Motor neuron (in vitro differentiated cells): Measurements from ENCODE around the gene ACOT2. TPM values are rescaled to one million over a fixed set of nuclear protein-coding genes. Genes with fewer than 3 reads are reported as not detected.
"Not testable (repeated sequence)": the region's sequence is repeated elsewhere in the genome, so short reads cannot be mapped to it uniquely, and the experiment has no call there.

Source experiments
- ATAC-seq, 8 experiments: fragments of 200-7000 bp; cut with Tn5 transposase; replicated peaks in 6 of 8; 2 replicates each; pipeline ENCODE4 v1.8.0; 2021; ENCODE audit warnings: mild to moderate bottlenecking in 8 of 8, moderate library complexity in 8 of 8
- H3K27ac ChIP-seq, 2 donors: fragments of 250-450 bp; sonication (Bioruptor Pico); 2 replicates each; pipeline ENCODE4 v1.9.0; 2021; ENCODE audit warnings: antibody characterized with exemption in 2 of 2, mild to moderate bottlenecking in 2 of 2, moderate library complexity in 1 of 2
- H3K4me1 ChIP-seq, 2 donors: fragments of 250-450 bp; sonication (Bioruptor Pico); replicated peaks in 1 of 2; 2 replicates each; pipeline ENCODE4 v1.6.1; 2021; ENCODE audit warnings: antibody characterized with exemption in 2 of 2, mild to moderate bottlenecking in 2 of 2, moderate library complexity in 1 of 2
- H3K4me3 ChIP-seq, 5 donors: fragments of 250-450 bp; sonication (Bioruptor Pico); 2 replicates each; pipeline ENCODE4 v1.9.0; 2021; ENCODE audit warnings: antibody characterized with exemption in 5 of 5, mild to moderate bottlenecking in 5 of 5, moderate library complexity in 4 of 5
- WGBS, 10 experiments: fragments of 450-650 bp; shearing (Covaris generic); methylation state at CpG; one replicate each; pipeline ENCODE4 v1.0.0; 2022; 5-methylcytosine and 5-hydroxymethylcytosine counted together
- in situ Hi-C, 9 experiments: fragments of 400-800 bp; cut with MboI; loops; one replicate each; pipeline ENCODE4 v1.15.0; 2021; ENCODE audit warnings: low sequenced_read_pairs in 9 of 9, low pct_unique_long_range_greater_than_20kb in 2 of 9; ENCODE audit not compliant: unreplicated experiment in 9 of 9
- total RNA-seq, 8 experiments: library from RNA; unstranded; fragments of 300-600 nt; gene quantifications; 2 replicates each; pipeline versions ENCODE4 v1.2.3 to v1.2.4, GENCODE V29; 2022

The ACOT2 gene
- total RNA-seq, 8 experiments from 2014 or later = 2.5 to 29.6 (median 5.3) TPM

- 60 to 100% (median 96%) methylated on average over 1 to 4 of the region's 4 CpGs; no CpG with 5 or more reads in 3 of the 10 experiments for WGBS, 10 experiments
- ATAC-seq = no peak
Observed at GRCh38 chr14:73553845-73554244, 15.2 kb upstream of the ACOT2 start.

GRCh38 chr14:73557201-73557600 is 11.8 kb upstream of the ACOT2 start:
- H3K4me3 ChIP-seq, in situ Hi-C loops, ATAC-seq, H3K4me1 ChIP-seq, H3K27ac ChIP-seq: not testable (repeated sequence)
- WGBS, 10 experiments = no CpG with 5 or more reads among the region's 2 CpGs

More at GRCh38 chr14:73553845-73554244, 15.2 kb upstream of the ACOT2 start:
- Histone ChIP-seq H3K27ac (no peak overlapping the region), H3K4me3 (no peak overlapping the region), H3K4me1 (no peaks in the 10 kb centered on the region)
- in situ Hi-C loops = no loop called here

GRCh38 chr14:73558238-73558637 is 10.8 kb upstream of the ACOT2 start:
- H3K4me3 ChIP-seq, H3K4me1 ChIP-seq, in situ Hi-C loops, H3K27ac ChIP-seq: not testable (repeated sequence)
- peak in 3 of 8 experiments; percentile 29 to 57 (median 56) for ATAC-seq
- no CpG with 5 or more reads among the region's 2 CpGs for WGBS, 10 experiments

- ATAC-seq, H3K27ac ChIP-seq, H3K4me3 ChIP-seq, H3K4me1 ChIP-seq, in situ Hi-C loops: not testable (repeated sequence)
- WGBS, 10 experiments = 80 to 95% (median 89%) methylated on average over 1 to 7 of the region's 7 CpGs
Observed at GRCh38 chr14:73562256-73562655, 6.8 kb upstream of the ACOT2 start.

GRCh38 chr14:73562696-73563095 is 6.3 kb upstream of the ACOT2 start:
- ATAC-seq, H3K27ac ChIP-seq, H3K4me1 ChIP-seq, H3K4me3 ChIP-seq, in situ Hi-C loops: not testable (repeated sequence)
- WGBS, 10 experiments = 64 to 100% (median 94%) methylated on average over 1 to 4 of the region's 6 CpGs; no CpG with 5 or more reads in 1 of the 10 experiments

GRCh38 chr14:73566431-73566830 is 2.6 kb upstream of the ACOT2 start:
- H3K4me1 ChIP-seq, H3K4me3 ChIP-seq, in situ Hi-C loops, ATAC-seq, H3K27ac ChIP-seq: not testable (repeated sequence)
- 100% methylated on average over 1 of the region's 18 CpGs; no CpG with 5 or more reads in 9 of the 10 experiments for WGBS, 10 experiments

GRCh38 chr14:73566935-73567334 is 2.1 kb upstream of the ACOT2 start:
- 80 to 94% (median 93%) methylated on average over 1 to 3 of the region's 6 CpGs; no CpG with 5 or more reads in 7 of the 10 experiments for WGBS, 10 experiments
- H3K4me1 ChIP-seq, ATAC-seq, H3K27ac ChIP-seq, H3K4me3 ChIP-seq, in situ Hi-C loops: not testable (repeated sequence)

- 80 to 100% (median 94%) methylated on average over 1 to 7 of the region's 7 CpGs; no CpG with 5 or more reads in 2 of the 10 experiments for WGBS, 10 experiments
- Histone ChIP-seq H3K4me3 (no peak overlapping the region), H3K27ac (no peak overlapping the region), H3K4me1 (peaks cover 0 to 7% of the 10 kb centered on the region in 2 donors)
- ATAC-seq = no peak
- in situ Hi-C loops = no loop called here
Observed at GRCh38 chr14:73567358-73567757, 1.7 kb upstream of the ACOT2 start.

GRCh38 chr14:73567951-73568885 is 795 bp upstream of the ACOT2 start:
- 39 to 97% (median 91%) methylated on average over 3 to 13 of the region's 16 CpGs for WGBS, 10 experiments
- H3K27ac ChIP-seq = no peak overlapping the region
- peaks cover 0 to 7% of the 10 kb centered on the region in 2 donors for H3K4me1 ChIP-seq
- in situ Hi-C loops = no loop called here
- ATAC-seq = peak in 1 of 8 experiments; percentile 2
- H3K4me3 ChIP-seq = peak overlapping the region in 2 of 5 donors; percentile 31 to 36

- H3K4me1 ChIP-seq, H3K27ac ChIP-seq, in situ Hi-C loops: not testable (repeated sequence)
- WGBS, 10 experiments = 0 to 100% (median 50%) methylated on average over 1 to 3 of the region's 4 CpGs; no CpG with 5 or more reads in 4 of the 10 experiments
- H3K4me3 ChIP-seq = peak overlapping the region in 4 of 5 donors; percentile 24 to 36 (median 32)
- ATAC-seq = peak in 1 of 8 experiments; percentile 36
Observed at GRCh38 chr14:73568886-73569184, 178 bp upstream of the ACOT2 start.

- in situ Hi-C loops, H3K4me3 ChIP-seq, H3K4me1 ChIP-seq, H3K27ac ChIP-seq: not testable (repeated sequence)
- peak; percentile 33 to 55 (median 45) for ATAC-seq
- 6 to 65% (median 60%) methylated on average over 1 to 4 of the region's 8 CpGs; no CpG with 5 or more reads in 5 of the 10 experiments for WGBS, 10 experiments
Observed at GRCh38 chr14:73570913-73571312, 1.9 kb downstream of the ACOT2 start.

- 82 to 100% (median 95%) methylated on average over 1 to 4 of the region's 5 CpGs; no CpG with 5 or more reads in 5 of the 10 experiments for whole genome bisulfite sequencing, 10 experiments
- H3K27ac ChIP-seq, ATAC-seq, in situ Hi-C loops, H3K4me1 ChIP-seq, H3K4me3 ChIP-seq: not testable (repeated sequence)
Observed at GRCh38 chr14:73573034-73573433, 4.0 kb downstream of the ACOT2 start.

GRCh38 chr14:73573740-73574139 is 4.7 kb downstream of the ACOT2 start:
- H3K4me1 ChIP-seq, in situ Hi-C loops, H3K4me3 ChIP-seq, H3K27ac ChIP-seq, ATAC-seq: not testable (repeated sequence)
- WGBS, 10 experiments = 89 to 100% (median 100%) methylated on average over 1 to 4 of the region's 4 CpGs; no CpG with 5 or more reads in 3 of the 10 experiments
